ENCODE data around the gene ANKS1B.
"Not testable (repeated sequence)": the region's sequence is repeated elsewhere in the genome, so short reads cannot be mapped to it uniquely, and the experiment has no call there.

Gene ANKS1B

GRCh38 chr12:98757455-98757854, 1227.3 kb downstream of the ANKS1B start:
- no peak overlapping the region for H3K4me3 ChIP-seq (ENCODE audit: control insufficient read depth, low read depth, low read length)
- DNase-seq (ENCODE audit: low read depth) = no peak
- TF ChIP-seq, protein P1, sequence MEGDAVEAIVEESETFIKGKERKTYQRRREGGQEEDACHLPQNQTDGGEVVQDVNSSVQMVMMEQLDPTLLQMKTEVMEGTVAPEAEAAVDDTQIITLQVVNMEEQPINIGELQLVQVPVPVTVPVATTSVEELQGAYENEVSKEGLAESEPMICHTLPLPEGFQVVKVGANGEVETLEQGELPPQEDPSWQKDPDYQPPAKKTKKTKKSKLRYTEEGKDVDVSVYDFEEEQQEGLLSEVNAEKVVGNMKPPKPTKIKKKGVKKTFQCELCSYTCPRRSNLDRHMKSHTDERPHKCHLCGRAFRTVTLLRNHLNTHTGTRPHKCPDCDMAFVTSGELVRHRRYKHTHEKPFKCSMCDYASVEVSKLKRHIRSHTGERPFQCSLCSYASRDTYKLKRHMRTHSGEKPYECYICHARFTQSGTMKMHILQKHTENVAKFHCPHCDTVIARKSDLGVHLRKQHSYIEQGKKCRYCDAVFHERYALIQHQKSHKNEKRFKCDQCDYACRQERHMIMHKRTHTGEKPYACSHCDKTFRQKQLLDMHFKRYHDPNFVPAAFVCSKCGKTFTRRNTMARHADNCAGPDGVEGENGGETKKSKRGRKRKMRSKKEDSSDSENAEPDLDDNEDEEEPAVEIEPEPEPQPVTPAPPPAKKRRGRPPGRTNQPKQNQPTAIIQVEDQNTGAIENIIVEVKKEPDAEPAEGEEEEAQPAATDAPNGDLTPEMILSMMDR (conservative IDR thresholded peaks at IDR 0.05; ENCODE audit: control insufficient read depth, insufficient read depth, low read depth, low read length) = no peak

DNA sequence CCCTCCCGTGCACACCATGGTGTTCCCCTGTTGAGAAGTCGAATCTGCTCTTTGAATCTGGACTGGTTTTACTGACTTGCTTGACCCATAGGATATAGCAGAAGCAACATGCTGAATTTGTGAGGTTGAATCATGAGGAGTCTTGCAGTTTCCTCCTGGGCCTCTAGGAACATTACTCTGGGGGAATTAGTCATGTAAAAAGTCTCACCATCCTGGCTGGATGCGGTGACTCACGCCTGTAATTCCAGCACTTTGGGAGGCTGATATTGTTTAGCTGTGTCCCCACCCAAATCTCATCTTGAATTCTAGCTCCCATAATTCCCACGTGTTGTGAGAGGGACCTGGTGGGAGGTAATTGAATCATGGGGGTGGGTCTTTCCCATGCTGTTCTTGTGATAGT, 1228.9 kb downstream of the ANKS1B start:
- peak; percentile 94 for DNase-seq (ENCODE audit: low read depth)
- not testable (repeated sequence) for H3K4me3 ChIP-seq (ENCODE audit: control insufficient read depth, low read depth, low read length)
- TF ChIP-seq, protein P1 (conservative IDR thresholded peaks at IDR 0.05; ENCODE audit: control insufficient read depth, insufficient read depth, low read depth, low read length) = peak; percentile 40

GRCh38 chr12:98754095-98754494, 1230.6 kb downstream of the ANKS1B start:
- H3K4me3 ChIP-seq (ENCODE audit: control insufficient read depth, low read depth, low read length) = no peak overlapping the region
- peak; percentile 71 for DNase-seq (ENCODE audit: low read depth)
- TF ChIP-seq, protein P1 (conservative IDR thresholded peaks at IDR 0.05; ENCODE audit: control insufficient read depth, insufficient read depth, low read depth, low read length) = no peak

GRCh38 chr12:98752726-98753125, 1232.0 kb downstream of the ANKS1B start:
- peak; percentile 56 for DNase-seq (ENCODE audit: low read depth)
- TF ChIP-seq, protein P1 (conservative IDR thresholded peaks at IDR 0.05; ENCODE audit: control insufficient read depth, insufficient read depth, low read depth, low read length) = no peak
- no peak overlapping the region for H3K4me3 ChIP-seq (ENCODE audit: control insufficient read depth, low read depth, low read length)

GRCh38 chr12:98751580-98752115, 1233.1 kb downstream of the ANKS1B start:
- TF ChIP-seq, protein P1 (conservative IDR thresholded peaks at IDR 0.05; ENCODE audit: control insufficient read depth, insufficient read depth, low read depth, low read length) = no peak
- no peak for DNase-seq (ENCODE audit: low read depth)
- H3K4me3 ChIP-seq (ENCODE audit: control insufficient read depth, low read depth, low read length) = no peak overlapping the region

DNA sequence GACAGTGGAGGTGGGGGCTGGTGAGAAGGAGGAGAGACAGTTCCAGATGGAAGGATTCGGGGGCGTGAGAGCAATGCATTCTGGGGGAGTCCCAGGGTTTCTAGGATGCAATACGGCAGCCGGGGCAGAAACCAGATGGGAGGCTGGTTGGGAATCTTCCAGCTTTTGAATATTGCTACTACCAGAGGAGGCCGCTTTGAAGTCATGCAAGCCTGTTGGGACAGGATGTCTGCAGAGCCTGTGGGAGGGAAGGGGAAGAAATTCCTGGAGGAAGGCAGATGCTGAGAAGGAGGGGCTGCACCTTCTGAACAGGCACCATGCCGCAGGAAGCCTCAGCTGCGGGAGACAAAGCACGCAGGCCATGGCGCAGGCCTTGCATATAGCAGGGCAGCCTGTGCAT, 1234.2 kb downstream of the ANKS1B start:
- no peak overlapping the region for H3K4me3 ChIP-seq (ENCODE audit: control insufficient read depth, low read depth, low read length)
- TF ChIP-seq, protein P1 (conservative IDR thresholded peaks at IDR 0.05; ENCODE audit: control insufficient read depth, insufficient read depth, low read depth, low read length) = no peak

GRCh38 chr12:98748463-98748862, 1236.3 kb downstream of the ANKS1B start:
- no peak for DNase-seq (ENCODE audit: low read depth)
- TF ChIP-seq, protein P1 (conservative IDR thresholded peaks at IDR 0.05; ENCODE audit: control insufficient read depth, insufficient read depth, low read depth, low read length) = no peak
- no peak overlapping the region for H3K4me3 ChIP-seq (ENCODE audit: control insufficient read depth, low read depth, low read length)

More for the DNA sequence above, 1234.2 kb downstream of the ANKS1B start:
- DNase-seq (ENCODE audit: low read depth) = peak; percentile 34

Measured in fibroblast of mammary gland (primary cell).